ENCODE results near the gene TENM4.

DNA sequence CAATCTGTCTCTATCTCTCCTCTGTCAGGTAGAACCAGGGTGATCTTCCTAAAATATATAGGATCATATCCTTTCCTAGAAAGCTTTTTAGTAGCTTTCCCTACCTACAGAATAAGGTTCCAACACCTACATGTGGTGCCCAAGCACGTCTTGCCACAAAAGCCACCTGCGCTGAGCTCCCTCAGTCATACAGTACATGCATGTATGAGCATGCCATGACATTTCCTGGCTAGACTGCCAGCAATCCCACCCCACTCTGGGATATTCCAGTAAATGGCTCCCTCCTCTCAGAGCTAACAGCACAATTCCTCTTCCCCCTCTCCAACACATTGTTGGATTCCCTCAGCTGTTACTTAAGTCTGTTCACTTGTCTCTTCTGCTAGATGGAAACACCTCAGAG, 398.0 kb downstream of the TENM4 start:
- TF ChIP-seq POLR2A (IDR thresholded peaks at IDR 0.05), result no peak
- no peak for TF ChIP-seq CTCF (IDR thresholded peaks at IDR 0.05)

Measured in Peyer's patch (tissue), 4 donors.